ENCODE results near the gene FGF21. TPM values are rescaled to one million over a fixed set of nuclear protein-coding genes. Genes with fewer than 3 reads are reported as not detected.

Gene FGF21
- total and polyA plus RNA-seq, 2 donors (not counting 3 experiments of a cell fraction or from before 2014, with no cell fraction given): not detected

DNA sequence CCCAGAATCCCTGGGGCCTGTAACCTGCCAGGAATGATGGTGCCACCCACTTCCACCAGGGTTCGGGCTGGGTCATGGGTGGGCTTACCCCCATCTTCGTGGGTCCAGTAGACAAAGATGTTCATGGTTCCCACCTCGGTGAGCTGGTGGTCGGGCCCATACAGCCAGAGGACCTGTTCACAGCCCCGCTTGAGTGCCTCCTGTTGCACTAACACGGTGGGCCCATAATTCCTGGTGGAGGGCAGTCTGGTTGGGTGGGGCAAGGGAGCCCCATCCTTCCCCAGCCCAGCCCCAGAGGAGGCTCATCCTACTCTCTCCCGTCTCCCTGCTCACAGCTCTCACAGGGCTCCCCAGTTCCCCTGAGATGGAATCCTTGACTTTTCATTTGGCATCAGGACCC, 41.8 kb downstream of the FGF21 start:
- Histone ChIP-seq H4K20me1 (replicated peaks; ENCODE audit: control insufficient read depth, extremely low read depth, insufficient read depth, low read length) (no peaks in the 10 kb centered on the region), H3K4me3 (replicated peaks in 1 of 3; ENCODE audit: insufficient read depth in 1 of 3, low read depth in 1 of 3, low read length in 3 of 3) (no peak overlapping the region), H3K27ac (ENCODE audit: insufficient read depth, low read depth, low read length) (no peak overlapping the region), H3K27me3 (ENCODE audit: control insufficient read depth in 2 of 2, insufficient read depth in 2 of 2, low read length in 2 of 2) (no peaks in the 10 kb centered on the region), H2AFZ (ENCODE audit: low read depth, low read length) (no peak overlapping the region), H3K9ac (replicated peaks; ENCODE audit: extremely low read depth, insufficient read depth, low read length) (no peak overlapping the region), H3K36me3 (ENCODE audit: control insufficient read depth in 2 of 2, extremely low read depth in 1 of 2, insufficient read depth in 2 of 2, low read length in 2 of 2) (no peaks in the 10 kb centered on the region), H3K4me1 (ENCODE audit: control insufficient read depth, extremely low read depth, insufficient read depth, low read length) (peaks cover 3% of the 10 kb centered on the region), H3K4me2 (ENCODE audit: insufficient read depth, low read length) (no peak overlapping the region), H3K9me3 (replicated peaks; ENCODE audit: control insufficient read depth, insufficient read depth, low read length) (no peaks in the 10 kb centered on the region), H3K9me1 (replicated peaks; ENCODE audit: control insufficient read depth, extremely low read depth, insufficient read depth, low read length) (no peaks in the 10 kb centered on the region), H3K79me2 (ENCODE audit: control insufficient read depth, insufficient read depth, low read length) (no peaks in the 10 kb centered on the region)
- dilution Hi-C loops (cut with MboI; ENCODE audit: extremely low pct_ligation_motif_present, low sequenced_read_pairs): no loop called here
- ChIA-PET CTCF (interaction anchor here (11.1 kb wide), 1 partner anchor 46 kb away, joined by 427 read pairs; no protein-coding TSS in a partner anchor), POLR2A (no interaction called here)
- no TSS peak for BruUV-seq (replicated peaks)
- DNase-seq (ENCODE audit: low read depth, low spot score): no peak
- intact Hi-C loops (cut with micrococcal nuclease): no loop called here
- TF ChIP-seq FOS (IDR thresholded peaks at IDR 0.05; ENCODE audit: borderline replicate concordance, insufficient read depth, low read length) (no peak), POLR2AphosphoS5 (IDR thresholded peaks at IDR 0.05; ENCODE audit: insufficient read depth, low read depth, low read length) (no peak), MYC (IDR thresholded peaks at IDR 0.05; ENCODE audit: low read depth, low read length) (no peak), EZH2 (IDR thresholded peaks at IDR 0.05; ENCODE audit: borderline replicate concordance, low read depth, low read length, severe bottlenecking) (no peak), GATA2 (IDR thresholded peaks at IDR 0.05; ENCODE audit: insufficient read depth, insufficient read length, low read depth, low read length) (no peak), POLR2A (IDR thresholded peaks at IDR 0.05; ENCODE audit: low read depth, low read length) (no peak), CTCF (IDR thresholded peaks at IDR 0.05; ENCODE audit: extremely low read depth in 1 of 2, insufficient read depth in 1 of 2, low read depth in 1 of 2, low read length in 2 of 2) (no peak), JUN (IDR thresholded peaks at IDR 0.05; ENCODE audit: borderline replicate concordance, insufficient read depth, insufficient read length, low read depth) (no peak)
- TF ChIP-seq, protein P1, sequence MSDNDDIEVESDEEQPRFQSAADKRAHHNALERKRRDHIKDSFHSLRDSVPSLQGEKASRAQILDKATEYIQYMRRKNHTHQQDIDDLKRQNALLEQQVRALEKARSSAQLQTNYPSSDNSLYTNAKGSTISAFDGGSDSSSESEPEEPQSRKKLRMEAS (IDR thresholded peaks at IDR 0.05; ENCODE audit: insufficient read depth, insufficient read length): no peak
- FAIRE-seq: no peak
